NB4 (cell line): ENCODE results near the gene SCUBE3.

Experiments
- CTCF ChIP-seq: IDR thresholded peaks from one replicate; pipeline ENCODE4 v1.5.1; 2012; ENCODE audit warnings: low read depth, low read length
- MAX ChIP-seq: IDR thresholded peaks from 2 replicates; pipeline ENCODE4 v1.6.1; 2011; ENCODE audit warnings: low read depth, low read length
- MYC ChIP-seq: IDR thresholded peaks from 2 replicates; pipeline ENCODE4 v1.6.1; 2011; ENCODE audit warnings: low read depth, low read length
- POLR2A ChIP-seq: IDR thresholded peaks from 2 replicates; pipeline ENCODE4 v1.6.1; 2011; ENCODE audit warnings: mild to moderate bottlenecking; ENCODE audit not compliant: insufficient read length; ENCODE audit errors: extremely low read depth

- TF ChIP-seq CTCF: no peak
- no peak for TF ChIP-seq POLR2A
- no peak for TF ChIP-seq MAX
- no peak for TF ChIP-seq MYC
Observed at GRCh38 chr6:35248300-35248699, 34.5 kb downstream of the SCUBE3 start.
